HG03135 (cell line): ENCODE measurements around the gene AGXT.

Experiments used
- ATAC-seq: cut with Tn5 transposase; IDR thresholded peaks from one replicate; pipeline ENCODE4 v1.9.1; 2021; ENCODE audit warnings: mild to moderate bottlenecking, moderate library complexity; ENCODE audit not compliant: unreplicated experiment

AGXT gene

GRCh38 chr2:240925191-240925567 lies 56.6 kb downstream of the AGXT start:
- no peak for ATAC-seq

- no peak for ATAC-seq
Observed at GRCh38 chr2:240925568-240926515, 57.2 kb downstream of the AGXT start.

DNA sequence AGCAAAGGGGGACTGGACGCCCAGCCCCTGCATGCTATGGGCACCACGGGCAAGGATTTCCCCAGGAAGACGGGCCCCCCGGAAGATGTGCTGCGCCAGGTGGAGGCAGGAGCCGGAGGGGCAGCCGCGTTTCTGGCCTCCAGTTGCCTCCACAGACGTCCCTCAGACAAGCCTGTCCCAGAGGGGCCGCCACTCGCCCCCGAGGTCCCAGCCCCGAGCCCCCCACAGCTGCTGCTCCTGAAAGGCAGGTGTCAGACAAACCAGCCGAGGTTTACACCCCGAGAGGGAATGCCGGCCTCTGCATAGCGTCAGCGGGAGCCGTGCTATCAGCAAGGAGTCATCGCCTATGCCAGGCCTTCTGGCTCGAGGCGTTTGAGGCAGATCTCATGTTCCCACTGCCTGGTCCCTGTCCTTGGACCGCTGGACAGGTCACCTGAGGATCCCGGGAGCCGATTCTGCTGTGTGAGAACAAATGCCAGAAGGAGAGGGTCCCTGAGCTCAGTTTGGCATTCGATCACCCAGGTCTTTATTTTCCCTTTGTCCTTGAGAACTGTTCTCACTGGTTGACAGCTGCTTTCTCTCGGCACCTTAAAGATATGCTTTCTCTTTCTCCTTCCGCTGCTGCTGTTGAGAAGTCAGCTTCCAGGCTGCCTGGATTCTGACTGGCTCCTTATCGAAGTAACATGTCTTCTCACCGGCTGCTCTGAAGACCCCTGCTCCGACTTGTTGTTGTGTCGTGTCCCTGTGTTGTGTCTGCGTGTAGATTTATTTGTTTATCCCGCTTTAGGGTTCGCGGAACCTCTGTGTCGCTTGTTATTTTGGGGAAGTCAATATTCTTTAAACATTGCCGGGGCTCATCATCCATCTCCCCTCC lies 58.1 kb downstream of the AGXT start:
- no peak for ATAC-seq

DNA sequence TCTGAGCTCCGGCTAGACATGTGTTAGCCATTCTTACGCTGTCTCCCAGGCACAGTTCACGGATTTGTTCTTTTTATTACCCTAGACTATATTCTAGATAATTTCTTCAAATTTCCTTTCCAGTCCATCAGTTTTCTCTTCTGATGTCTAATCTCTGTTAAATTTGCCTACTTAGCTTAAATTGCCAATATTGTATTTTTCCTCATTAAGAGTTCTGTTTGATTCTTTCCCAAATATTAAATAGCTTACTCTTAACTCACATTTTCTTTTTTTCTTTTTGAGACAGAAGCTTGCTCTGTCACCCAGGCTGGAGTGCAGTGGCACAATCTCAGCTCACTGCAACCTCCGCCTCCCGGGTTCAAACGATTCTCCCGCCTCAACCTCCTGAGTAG lies 58.8 kb downstream of the AGXT start:
- ATAC-seq = no peak

- ATAC-seq = no peak
Observed at GRCh38 chr2:240928476-240929363, 60.1 kb downstream of the AGXT start.

DNA sequence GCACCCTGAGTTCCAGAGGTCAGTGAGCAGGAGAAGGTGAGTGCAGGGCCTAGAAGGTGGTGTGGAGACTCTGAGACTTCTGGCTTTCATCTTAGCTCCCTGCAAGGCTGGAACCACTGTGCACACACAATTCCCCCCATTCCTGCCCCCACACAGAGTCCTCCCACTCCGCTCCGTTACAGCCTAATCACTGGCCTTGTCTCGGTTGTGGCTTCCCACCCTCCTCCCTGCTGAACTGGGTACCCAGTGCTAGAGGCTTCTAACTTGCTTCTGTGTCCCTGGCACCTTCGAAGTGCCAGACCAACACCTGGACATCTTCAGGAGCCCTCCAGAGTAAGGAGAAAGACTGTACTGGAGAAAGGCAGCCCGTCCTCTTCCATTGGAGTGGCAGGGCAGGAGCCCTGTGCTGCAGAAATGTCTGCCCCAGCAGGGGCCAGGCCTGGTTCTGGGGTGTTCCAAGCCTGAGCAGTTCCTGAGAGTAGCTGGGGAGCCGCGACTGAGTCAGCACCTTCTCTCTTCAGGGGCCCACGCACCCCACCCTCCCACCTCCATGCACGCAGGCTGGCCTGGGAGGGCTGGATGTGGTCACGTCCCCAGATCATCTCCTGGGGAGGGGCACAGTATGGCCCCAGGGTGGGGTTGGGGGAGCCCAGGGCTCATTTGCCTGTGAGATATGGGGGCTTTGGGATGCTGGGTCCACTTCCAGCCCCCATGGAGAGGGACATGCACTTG lies 60.9 kb downstream of the AGXT start:
- no peak for ATAC-seq
